Mucosa of stomach (tissue), 1 donor: ENCODE data around the gene BCL11A.

Experiments
- H3K27me3 ChIP-seq: one replicate; pipeline ENCODE4 v1.7.0; 2013; ENCODE audit warnings: mild to moderate bottlenecking, low read length; ENCODE audit not compliant: control insufficient read depth, insufficient read depth
- H3K36me3 ChIP-seq: one replicate; pipeline ENCODE4 v1.7.0; 2013; ENCODE audit warnings: low read length; ENCODE audit not compliant: control insufficient read depth, insufficient read depth
- H3K4me1 ChIP-seq: one replicate; pipeline ENCODE4 v1.7.0; 2013; ENCODE audit warnings: mild to moderate bottlenecking, low read length; ENCODE audit not compliant: control insufficient read depth, insufficient read depth
- H3K4me3 ChIP-seq: one replicate; pipeline ENCODE4 v1.7.0; 2013; ENCODE audit warnings: low read length
- H3K9ac ChIP-seq: one replicate; pipeline ENCODE4 v1.7.0; 2013; ENCODE audit warnings: mild to moderate bottlenecking, low read length, moderate library complexity
- H3K9me3 ChIP-seq: one replicate; pipeline ENCODE4 v1.7.0; 2013; ENCODE audit warnings: mild to moderate bottlenecking, low read length, moderate library complexity; ENCODE audit not compliant: control insufficient read depth
- donor health status: Pancreatic carcinoma.

Gene BCL11A

DNA sequence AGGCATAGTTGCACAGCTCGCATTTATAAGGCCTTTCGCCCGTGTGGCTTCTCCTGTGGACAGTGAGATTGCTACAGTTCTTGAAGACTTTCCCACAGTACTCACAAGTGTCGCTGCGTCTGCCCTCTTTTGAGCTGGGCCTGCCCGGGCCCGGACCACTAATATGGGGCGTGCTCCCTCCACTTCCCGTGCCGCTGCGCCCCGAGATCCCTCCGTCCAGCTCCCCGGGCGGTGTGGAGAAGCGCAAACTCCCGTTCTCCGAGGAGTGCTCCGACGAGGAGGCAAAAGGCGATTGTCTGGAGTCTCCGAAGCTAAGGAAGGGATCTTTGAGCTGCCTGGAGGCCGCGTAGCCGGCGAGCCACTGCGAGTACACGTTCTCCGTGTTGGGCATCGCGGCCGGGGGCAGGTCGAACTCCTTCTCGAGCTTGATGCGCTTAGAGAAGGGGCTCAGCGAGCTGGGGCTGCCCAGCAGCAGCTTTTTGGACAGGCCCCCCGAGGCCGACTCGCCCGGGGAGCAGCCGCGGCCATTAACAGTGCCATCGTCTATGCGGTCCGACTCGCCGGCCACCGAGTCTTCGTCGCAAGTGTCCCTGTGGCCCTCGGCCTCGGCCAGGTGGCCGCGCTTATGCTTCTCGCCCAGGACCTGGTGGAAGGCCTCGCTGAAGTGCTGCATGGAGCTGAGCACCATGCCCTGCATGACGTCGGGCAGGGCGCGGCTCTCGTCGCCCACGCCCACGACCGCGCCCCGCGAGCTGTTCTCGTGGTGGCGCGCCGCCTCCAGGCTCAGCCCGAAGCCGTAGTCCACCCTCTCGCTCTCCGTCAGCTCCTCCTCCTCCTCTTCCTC lies 92.7 kb downstream of the BCL11A start:
- Histone ChIP-seq H3K4me1 (peaks cover 5% of the 10 kb centered on the region), H3K9me3 (no peaks in the 10 kb centered on the region), H3K36me3 (no peaks in the 10 kb centered on the region), H3K27me3 (no peaks in the 10 kb centered on the region), H3K4me3 (no peak overlapping the region), H3K9ac (no peak overlapping the region)

DNA sequence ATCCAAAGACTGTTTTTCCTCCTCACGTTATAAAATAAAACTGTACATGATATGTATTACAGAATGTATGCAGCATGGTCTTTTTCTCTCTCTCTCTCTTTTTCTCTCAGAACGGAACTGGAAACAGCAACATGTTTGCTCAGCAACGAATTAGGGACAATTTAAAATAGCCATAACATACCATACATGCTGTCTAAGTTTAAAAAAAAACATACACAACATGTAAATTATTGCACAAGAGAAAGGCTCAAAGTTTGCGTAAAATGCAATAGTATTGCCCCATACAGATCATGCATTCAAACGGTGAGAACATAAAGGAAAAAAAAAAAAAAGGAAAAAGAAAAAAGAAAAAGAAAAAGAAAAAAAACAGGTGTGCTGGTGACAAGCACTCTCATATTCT lies 93.6 kb downstream of the BCL11A start:
- Histone ChIP-seq H3K27me3 (no peaks in the 10 kb centered on the region), H3K4me1 (no peaks in the 10 kb centered on the region), H3K4me3 (no peak overlapping the region), H3K9ac (no peak overlapping the region), H3K36me3 (no peaks in the 10 kb centered on the region), H3K9me3 (no peaks in the 10 kb centered on the region)

DNA sequence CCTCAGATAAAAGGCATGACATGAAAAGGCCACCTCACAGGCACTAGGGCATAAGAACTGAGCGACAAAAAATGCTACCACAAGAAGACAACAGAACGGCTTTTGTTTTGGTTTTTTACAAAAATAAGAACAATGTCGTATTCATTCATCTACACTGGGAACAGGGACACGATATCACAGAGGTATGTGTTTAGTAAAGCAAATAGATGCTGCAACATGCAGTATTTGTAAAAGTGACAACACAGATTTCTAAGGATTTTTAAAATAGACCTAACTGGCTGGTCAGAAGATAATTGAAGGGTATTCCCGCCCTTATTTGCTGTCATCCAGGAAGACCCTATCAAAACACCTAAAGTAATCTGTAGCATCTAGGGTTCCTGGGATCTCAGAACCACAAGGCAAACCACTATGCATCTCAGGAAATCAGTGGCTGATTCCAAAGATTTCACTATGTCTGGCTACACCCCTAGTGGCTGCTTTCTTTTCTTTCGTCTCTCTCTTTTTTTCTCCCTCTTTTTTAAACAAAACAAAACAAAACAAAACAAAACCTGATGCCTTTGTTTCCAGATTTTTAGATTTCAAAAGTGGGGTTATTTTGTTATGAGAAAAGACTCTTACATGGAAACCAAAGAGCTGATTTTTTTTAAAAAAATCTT lies 97.2 kb downstream of the BCL11A start:
- Histone ChIP-seq H3K4me3 (no peak overlapping the region), H3K4me1 (no peaks in the 10 kb centered on the region), H3K36me3 (no peaks in the 10 kb centered on the region), H3K27me3 (no peaks in the 10 kb centered on the region), H3K9me3 (no peaks in the 10 kb centered on the region), H3K9ac (no peak overlapping the region)

DNA sequence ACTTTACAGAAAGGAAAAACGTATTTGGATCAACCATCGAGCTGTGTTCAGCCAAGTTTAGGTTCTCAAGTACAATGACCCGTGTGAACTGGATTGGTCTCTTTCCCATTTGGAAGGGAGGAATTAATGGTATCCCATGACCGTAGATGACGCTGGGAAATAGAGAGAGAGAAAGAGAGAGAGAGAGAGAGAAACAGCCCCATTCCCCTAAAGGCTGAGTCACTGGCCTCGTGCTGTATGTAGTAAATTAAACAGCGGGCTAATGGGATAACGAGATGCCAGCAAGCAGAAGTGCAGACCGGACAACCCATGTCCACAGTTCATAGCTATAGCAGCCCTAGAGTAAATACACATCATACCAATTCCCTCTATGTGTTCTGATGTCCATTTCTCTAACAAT lies 99.6 kb downstream of the BCL11A start:
- Histone ChIP-seq H3K4me3 (no peak overlapping the region), H3K36me3 (no peaks in the 10 kb centered on the region), H3K4me1 (no peaks in the 10 kb centered on the region), H3K9ac (no peak overlapping the region), H3K9me3 (no peaks in the 10 kb centered on the region), H3K27me3 (no peaks in the 10 kb centered on the region)

DNA sequence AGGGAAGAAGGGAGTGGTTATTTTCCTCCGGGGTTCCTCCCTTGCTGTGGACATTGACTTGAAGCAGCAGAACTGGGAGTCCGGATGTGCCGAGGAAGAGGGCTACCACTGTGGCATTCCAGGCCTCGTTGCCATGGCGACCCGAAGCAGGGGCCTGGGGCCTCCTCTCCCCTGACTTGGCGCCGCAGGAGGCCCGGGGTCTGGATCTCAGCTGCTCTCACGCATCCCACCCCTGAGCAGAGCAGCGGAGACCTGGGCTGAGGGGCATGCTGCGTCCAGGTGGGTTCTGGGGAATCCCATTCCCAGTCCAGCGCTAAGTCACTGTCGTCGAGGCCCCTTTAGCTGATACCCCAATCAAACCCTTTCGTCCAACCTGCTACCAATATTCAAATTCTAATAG lies 100.2 kb downstream of the BCL11A start:
- H3K9ac ChIP-seq = no peak overlapping the region

DNA sequence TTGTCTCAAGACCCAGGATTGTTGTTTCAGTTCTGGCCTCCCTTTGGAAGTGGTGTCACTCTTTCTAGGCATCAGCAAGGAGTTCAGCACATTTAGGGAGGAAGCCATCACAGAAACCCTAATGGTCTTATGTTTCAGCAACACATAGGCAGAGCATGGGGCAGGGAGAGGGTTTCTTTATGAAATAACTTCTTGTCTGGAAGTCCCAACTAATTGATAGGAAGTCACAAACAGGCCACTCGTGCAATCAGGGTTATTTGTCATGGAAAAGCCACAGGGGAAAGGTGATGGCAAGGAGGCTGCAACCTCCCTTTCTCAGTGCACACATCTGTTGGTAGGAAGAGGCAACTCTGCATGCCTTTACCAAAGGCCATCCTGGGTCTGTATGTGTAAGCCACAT lies 103.0 kb downstream of the BCL11A start:
- Histone ChIP-seq H3K36me3 (no peaks in the 10 kb centered on the region), H3K4me1 (no peaks in the 10 kb centered on the region), H3K27me3 (no peaks in the 10 kb centered on the region), H3K9ac (no peak overlapping the region), H3K4me3 (no peak overlapping the region), H3K9me3 (no peaks in the 10 kb centered on the region)

More for the DNA sequence above, 100.2 kb downstream of the BCL11A start:
- H3K36me3 ChIP-seq = no peaks in the 10 kb centered on the region
- H3K9me3 ChIP-seq = no peaks in the 10 kb centered on the region
- no peaks in the 10 kb centered on the region for H3K4me1 ChIP-seq
- H3K4me3 ChIP-seq = no peak overlapping the region
- H3K27me3 ChIP-seq = no peaks in the 10 kb centered on the region

DNA sequence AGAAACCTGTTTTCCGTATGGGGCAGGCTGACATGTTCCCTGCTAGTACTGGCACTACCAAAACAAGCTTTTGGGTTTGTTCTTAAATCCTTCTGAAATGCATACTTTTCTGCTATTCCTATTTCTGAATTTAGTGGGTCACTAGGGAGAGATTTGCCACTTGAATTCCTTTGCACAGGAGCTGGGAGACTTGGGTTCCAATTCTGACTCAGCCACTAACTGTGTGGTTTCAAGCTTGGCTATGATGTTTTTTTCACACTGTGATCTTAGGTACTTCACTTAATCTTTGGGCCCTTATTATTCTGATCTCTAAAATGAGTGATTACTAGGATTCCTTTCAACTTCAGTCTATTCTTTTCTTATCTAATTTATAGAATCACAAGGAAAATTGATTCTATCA lies 105.5 kb downstream of the BCL11A start:
- Histone ChIP-seq H3K27me3 (no peaks in the 10 kb centered on the region), H3K9ac (no peak overlapping the region), H3K4me3 (no peak overlapping the region), H3K36me3 (no peaks in the 10 kb centered on the region), H3K9me3 (no peaks in the 10 kb centered on the region), H3K4me1 (no peaks in the 10 kb centered on the region)

DNA sequence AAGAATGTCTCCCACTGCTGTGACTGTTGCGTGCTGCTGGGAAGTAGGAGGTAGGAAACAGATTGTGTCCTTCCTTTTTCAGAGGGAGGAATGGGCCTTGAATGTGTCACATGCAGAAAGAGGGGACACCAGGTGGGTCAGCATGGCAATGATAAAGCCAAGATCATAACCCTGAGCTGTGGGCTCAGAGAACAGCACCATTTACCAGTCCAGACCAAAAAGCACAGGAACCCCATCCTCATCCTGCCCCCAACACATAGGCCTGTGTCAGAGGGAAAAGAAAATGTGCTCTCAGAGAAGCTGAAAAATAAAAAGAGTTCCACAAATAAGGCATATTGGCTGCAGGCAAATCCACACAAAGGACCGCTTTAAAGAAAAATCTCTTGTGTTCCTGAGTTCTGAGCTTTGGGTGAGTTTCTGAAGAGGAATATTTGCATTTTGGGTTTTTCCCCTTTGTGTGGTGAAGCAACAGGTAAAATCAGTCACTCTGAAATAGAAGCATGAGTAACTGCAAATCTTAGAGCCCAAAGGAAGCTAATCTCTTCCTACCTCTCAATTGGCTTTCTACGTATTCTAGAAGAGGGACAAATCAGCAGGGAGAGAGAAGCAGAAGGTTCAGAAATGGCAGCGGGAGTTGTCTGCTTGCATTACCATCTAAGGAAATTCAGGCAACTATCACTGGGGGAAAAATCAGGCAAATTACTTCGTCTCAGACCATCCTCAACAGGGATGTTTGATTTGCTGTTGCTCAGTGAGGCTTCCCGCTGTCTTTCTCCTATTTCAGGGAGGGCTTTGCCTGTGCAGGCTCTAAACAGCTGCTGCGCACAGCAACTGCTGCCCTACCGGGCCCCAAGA lies 106.8 kb downstream of the BCL11A start:
- Histone ChIP-seq H3K27me3 (no peaks in the 10 kb centered on the region), H3K9me3 (no peaks in the 10 kb centered on the region), H3K4me3 (no peak overlapping the region), H3K9ac (no peak overlapping the region), H3K36me3 (no peaks in the 10 kb centered on the region), H3K4me1 (no peaks in the 10 kb centered on the region)

DNA sequence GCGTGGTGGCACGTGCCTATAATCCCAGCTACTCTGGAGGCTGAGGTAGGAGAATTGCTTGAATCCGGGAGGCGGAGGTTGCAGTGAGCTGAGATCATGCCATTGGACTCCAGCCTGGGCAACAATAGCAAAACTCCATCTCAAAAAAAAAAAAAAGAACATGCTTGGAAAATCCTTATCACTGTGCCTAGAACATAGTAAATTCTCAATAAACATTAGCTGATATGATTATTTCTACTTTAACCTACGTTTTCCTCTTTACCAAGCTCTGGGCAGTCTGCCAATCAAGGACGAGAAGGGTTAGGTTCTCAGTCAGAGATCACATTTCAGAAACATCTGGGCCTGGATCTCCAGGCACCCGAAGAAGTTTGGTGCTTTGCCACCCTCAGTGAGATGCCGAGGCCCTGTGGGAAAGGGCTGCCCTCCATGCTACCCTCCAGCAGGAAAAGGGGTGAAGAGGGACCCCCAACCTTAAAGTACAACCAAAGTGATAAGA lies 107.7 kb downstream of the BCL11A start:
- H3K36me3 ChIP-seq = no peaks in the 10 kb centered on the region
- H3K4me1 ChIP-seq = no peaks in the 10 kb centered on the region
- H3K4me3 ChIP-seq = no peak overlapping the region
- no peaks in the 10 kb centered on the region for H3K27me3 ChIP-seq
- H3K9ac ChIP-seq = no peak overlapping the region
- no peaks in the 10 kb centered on the region for H3K9me3 ChIP-seq

DNA sequence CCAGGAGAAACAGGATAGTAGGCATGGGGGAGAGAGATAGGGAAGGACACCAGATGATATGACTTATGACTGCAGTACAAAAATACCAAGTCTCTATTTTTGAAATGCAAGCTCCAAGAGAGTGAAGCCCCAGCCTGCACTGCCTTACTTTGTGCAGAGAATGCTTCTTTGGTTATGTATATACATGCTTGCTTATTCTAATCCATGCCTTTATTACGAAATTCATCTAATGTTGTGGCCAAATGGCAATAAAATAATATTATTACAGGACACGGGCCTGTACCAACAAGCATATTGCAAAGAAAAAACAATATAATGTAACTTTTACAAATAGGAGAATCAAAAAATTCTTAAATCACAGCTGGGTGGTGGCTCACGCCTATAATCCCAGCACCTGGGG lies 110.8 kb downstream of the BCL11A start:
- H3K9me3 ChIP-seq = no peaks in the 10 kb centered on the region

DNA sequence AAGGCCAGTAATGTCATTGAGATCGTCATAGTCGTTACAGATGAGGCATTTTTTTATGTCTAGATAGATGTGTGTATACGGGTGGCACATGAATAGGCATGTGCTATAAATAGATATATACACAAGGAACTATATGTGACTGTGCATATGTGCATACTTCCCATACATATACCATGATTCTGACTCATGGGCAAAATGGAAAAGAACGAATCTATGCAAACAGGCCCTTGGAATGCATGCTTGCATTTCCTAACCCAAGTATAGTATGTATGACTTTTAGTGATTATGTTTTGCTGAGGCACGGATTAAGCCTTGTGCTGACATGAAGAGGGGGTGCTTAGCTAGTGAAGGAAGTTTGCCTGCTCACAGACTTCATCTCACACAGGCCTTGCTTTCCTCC lies 111.7 kb downstream of the BCL11A start:
- H3K9me3 ChIP-seq = no peaks in the 10 kb centered on the region
- H3K4me3 ChIP-seq = no peak overlapping the region
- H3K9ac ChIP-seq = no peak overlapping the region
- H3K4me1 ChIP-seq = no peaks in the 10 kb centered on the region
- no peaks in the 10 kb centered on the region for H3K36me3 ChIP-seq
- no peaks in the 10 kb centered on the region for H3K27me3 ChIP-seq

More for the DNA sequence above, 110.8 kb downstream of the BCL11A start:
- Histone ChIP-seq H3K27me3 (no peaks in the 10 kb centered on the region), H3K4me3 (no peak overlapping the region), H3K9ac (no peak overlapping the region), H3K36me3 (no peaks in the 10 kb centered on the region), H3K4me1 (no peaks in the 10 kb centered on the region)

DNA sequence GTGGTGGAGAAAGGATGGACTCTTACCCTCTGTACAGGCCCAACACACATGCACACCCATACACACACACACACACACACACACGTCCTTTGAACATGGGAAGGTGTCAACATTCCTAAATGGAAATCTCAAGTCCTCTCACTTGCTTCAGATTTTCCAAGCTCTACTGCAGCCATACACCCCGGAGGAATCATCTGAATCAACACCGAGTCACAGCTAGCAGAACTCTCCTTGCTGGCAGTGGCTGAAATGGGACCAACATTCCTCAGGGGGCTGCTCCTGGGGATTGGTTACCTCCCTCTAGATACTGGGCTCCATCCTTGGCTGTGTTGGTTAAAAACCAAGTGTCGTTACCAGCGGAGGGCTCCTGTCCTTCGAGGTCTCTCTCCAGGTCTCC lies 112.7 kb downstream of the BCL11A start:
- Histone ChIP-seq H3K4me1 (no peaks in the 10 kb centered on the region), H3K9me3 (no peaks in the 10 kb centered on the region), H3K36me3 (no peaks in the 10 kb centered on the region), H3K4me3 (no peak overlapping the region), H3K27me3 (no peaks in the 10 kb centered on the region), H3K9ac (no peak overlapping the region)
